ENCODE results near the gene ST6GALNAC2. TPM values are rescaled to one million over a fixed set of nuclear protein-coding genes. Genes with fewer than 3 reads are reported as not detected.

The ST6GALNAC2 gene
- total RNA-seq, 4 donors from 2014 or later = 8.7 to 17.8 (median 13.3) TPM

DNA sequence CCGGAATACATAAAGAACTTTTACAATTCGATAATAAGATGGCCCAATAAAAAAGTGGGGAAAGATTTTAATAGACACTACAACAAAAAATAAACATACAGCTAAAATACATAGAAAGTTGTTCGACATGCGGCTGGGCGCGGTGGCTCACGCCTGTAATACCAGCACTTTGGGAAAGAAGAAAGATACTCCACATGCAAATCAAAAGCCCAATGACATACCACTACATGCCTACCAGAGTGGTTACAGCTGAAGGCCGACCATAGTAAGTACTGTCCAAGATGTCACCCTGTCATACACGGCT is 36.5 kb downstream of the ST6GALNAC2 start:
- Histone ChIP-seq H3K4me1 (peaks cover 29 to 43% (median 32%) of the 10 kb centered on the region in 4 donors), H3K4me3 (no peak overlapping the region), H3K36me3 (peaks cover 0 to 4% (median 0%) of the 10 kb centered on the region in 4 donors), H3K27ac (replicated peaks in 1 of 4) (no peak overlapping the region), H3K27me3 (no peaks in the 10 kb centered on the region), H3K9me3 (no peaks in the 10 kb centered on the region)
- intact Hi-C loops (cut with DNase I) = no loop called here
- TF ChIP-seq, protein P1, sequence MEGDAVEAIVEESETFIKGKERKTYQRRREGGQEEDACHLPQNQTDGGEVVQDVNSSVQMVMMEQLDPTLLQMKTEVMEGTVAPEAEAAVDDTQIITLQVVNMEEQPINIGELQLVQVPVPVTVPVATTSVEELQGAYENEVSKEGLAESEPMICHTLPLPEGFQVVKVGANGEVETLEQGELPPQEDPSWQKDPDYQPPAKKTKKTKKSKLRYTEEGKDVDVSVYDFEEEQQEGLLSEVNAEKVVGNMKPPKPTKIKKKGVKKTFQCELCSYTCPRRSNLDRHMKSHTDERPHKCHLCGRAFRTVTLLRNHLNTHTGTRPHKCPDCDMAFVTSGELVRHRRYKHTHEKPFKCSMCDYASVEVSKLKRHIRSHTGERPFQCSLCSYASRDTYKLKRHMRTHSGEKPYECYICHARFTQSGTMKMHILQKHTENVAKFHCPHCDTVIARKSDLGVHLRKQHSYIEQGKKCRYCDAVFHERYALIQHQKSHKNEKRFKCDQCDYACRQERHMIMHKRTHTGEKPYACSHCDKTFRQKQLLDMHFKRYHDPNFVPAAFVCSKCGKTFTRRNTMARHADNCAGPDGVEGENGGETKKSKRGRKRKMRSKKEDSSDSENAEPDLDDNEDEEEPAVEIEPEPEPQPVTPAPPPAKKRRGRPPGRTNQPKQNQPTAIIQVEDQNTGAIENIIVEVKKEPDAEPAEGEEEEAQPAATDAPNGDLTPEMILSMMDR (IDR thresholded peaks at IDR 0.05) = no peak
- TF ChIP-seq EP300 (IDR thresholded peaks at IDR 0.05) (no peak), POLR2AphosphoS5 (IDR thresholded peaks at IDR 0.05) (no peak), POLR2A (IDR thresholded peaks at IDR 0.05; ENCODE audit: low read depth) (no peak)
- WGBS = 84% methylated on average over 9 of the region's 9 CpGs
- no peak for DNase-seq (ENCODE audit: extremely low spot score)

DNA sequence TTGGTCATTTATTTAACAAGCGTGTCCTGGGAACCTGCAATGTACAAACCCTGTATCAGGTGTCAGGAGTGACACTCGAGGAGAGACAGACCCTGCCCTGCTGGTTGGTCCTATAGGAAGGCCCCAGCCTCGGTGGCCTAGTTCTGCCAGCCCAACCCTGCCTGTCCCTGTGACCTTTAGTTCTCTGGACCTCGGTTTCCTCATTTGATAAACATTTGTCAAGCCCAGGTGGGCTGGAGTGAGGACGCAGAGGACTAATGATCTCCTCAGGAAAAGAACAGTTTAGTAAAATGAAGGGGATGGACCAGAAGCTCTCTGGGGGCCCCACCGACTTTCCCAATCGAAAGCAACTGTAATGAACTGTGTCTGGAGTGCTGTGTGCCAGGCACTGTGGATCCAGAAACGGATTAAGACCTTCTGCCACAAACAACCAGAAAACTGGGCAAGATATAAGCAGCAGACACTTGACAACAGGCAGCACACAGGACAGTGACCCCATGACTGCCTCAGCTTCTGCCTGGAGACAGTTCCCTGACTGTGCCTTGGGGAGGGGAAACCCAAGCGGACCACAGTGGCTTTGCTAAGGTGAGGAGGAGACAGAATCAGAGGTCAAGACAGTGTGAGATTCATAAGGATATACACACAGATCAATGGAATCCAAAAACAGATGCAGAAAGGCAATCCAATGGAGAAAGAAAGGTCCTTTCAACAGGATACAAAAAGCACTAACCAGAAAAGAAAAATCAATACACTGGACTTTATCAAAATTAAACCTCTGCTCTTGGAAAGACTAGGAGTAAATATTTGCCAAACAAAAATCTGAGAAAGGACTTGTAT is 37.1 kb downstream of the ST6GALNAC2 start:
- intact Hi-C loops (cut with DNase I) = no loop called here
- H3K27ac ChIP-seq (replicated peaks in 1 of 4) = no peak overlapping the region

DNA sequence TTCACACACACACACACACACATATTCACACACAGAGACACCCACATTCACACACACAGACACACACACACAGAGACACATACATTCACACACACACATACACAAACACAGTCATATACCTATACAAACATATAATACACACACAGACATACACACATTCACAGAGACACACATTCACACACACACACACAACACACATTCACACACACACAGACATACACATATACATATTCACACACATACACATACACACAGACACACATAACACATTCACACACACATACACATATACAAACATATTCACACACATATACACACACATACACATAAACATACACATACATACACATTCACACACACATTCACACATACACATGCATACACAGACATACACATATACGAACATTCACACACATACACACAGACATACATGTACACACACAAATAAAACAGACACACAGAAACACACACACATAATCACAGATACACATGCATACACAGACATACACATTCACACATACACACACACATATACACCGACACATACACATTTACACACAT is 37.9 kb downstream of the ST6GALNAC2 start:
- Histone ChIP-seq H3K9me3 (no peaks in the 10 kb centered on the region), H3K4me3 (no peak overlapping the region), H3K27me3 (peaks cover 0 to 10% (median 0%) of the 10 kb centered on the region in 4 donors), H3K36me3 (peaks cover 0 to 4% (median 0%) of the 10 kb centered on the region in 4 donors), H3K4me1 (peaks cover 35 to 48% (median 45%) of the 10 kb centered on the region in 4 donors), H3K27ac (replicated peaks in 1 of 4) (no peak overlapping the region)
- DNase-seq (ENCODE audit: extremely low spot score) = no peak
- TF ChIP-seq POLR2AphosphoS5 (IDR thresholded peaks at IDR 0.05) = no peak
- TF ChIP-seq, protein P1 (IDR thresholded peaks at IDR 0.05) = no peak
- TF ChIP-seq EP300 (IDR thresholded peaks at IDR 0.05) = no peak
- TF ChIP-seq POLR2A (IDR thresholded peaks at IDR 0.05; ENCODE audit: low read depth) = no peak
- intact Hi-C loops (cut with DNase I) = no loop called here
- 73% methylated on average over 2 of the region's 2 CpGs for WGBS

More for the DNA sequence above, 37.1 kb downstream of the ST6GALNAC2 start:
- DNase-seq (ENCODE audit: extremely low spot score) = no peak
- TF ChIP-seq POLR2AphosphoS5 (IDR thresholded peaks at IDR 0.05) = no peak
- no peak for TF ChIP-seq POLR2A (IDR thresholded peaks at IDR 0.05; ENCODE audit: low read depth)
- no peak for TF ChIP-seq EP300 (IDR thresholded peaks at IDR 0.05)
- TF ChIP-seq, protein P1 (IDR thresholded peaks at IDR 0.05) = no peak
- Histone ChIP-seq H3K4me3 (no peak overlapping the region), H3K36me3 (peaks cover 0 to 4% (median 0%) of the 10 kb centered on the region in 4 donors), H3K9me3 (no peaks in the 10 kb centered on the region), H3K4me1 (peaks cover 35 to 43% (median 38%) of the 10 kb centered on the region in 4 donors), H3K27me3 (peaks cover 0 to 3% (median 0%) of the 10 kb centered on the region in 4 donors)
- WGBS = 79% methylated on average over 8 of the region's 9 CpGs

DNA sequence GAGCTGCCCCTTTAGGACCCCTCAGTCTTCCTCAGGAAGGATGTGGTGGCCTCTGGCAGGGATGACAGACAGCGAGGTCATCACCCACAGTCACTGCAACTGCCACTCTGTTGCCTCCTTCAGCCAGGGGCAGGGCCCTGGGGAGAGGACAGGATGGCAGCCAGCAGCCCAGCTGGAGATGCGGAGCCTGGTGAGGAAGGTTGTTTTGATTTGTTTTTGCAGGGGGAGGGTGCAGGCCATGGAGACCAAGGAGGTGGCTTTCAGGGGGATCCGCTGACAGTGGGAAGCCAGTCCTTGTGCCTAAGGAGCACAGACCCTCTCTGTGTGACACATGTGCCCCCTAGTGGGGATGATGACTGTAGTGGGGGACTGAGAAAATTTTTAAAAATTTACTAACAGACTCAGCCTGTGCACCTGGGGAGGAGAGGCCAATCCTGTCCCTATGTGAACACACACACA is 38.4 kb downstream of the ST6GALNAC2 start:
- H3K27me3 ChIP-seq = peaks cover 0 to 14% (median 0%) of the 10 kb centered on the region in 4 donors
- no peak overlapping the region for H3K27ac ChIP-seq (replicated peaks in 1 of 4)
- H3K4me1 ChIP-seq = peaks cover 35 to 49% (median 48%) of the 10 kb centered on the region in 4 donors
- 41% methylated on average over 3 of the region's 3 CpGs for WGBS
- TF ChIP-seq POLR2AphosphoS5 (IDR thresholded peaks at IDR 0.05) (peak in 1 of 2 donors; percentile 13), EP300 (IDR thresholded peaks at IDR 0.05) (no peak), POLR2A (IDR thresholded peaks at IDR 0.05; ENCODE audit: low read depth) (no peak)
- TF ChIP-seq, protein P1 (IDR thresholded peaks at IDR 0.05) = peak; percentile 63 to 69 (median 63)
- intact Hi-C loops (cut with DNase I) = no loop called here
- peaks cover 0 to 4% (median 0%) of the 10 kb centered on the region in 4 donors for H3K36me3 ChIP-seq
- no peak overlapping the region for H3K4me3 ChIP-seq
- no peak for DNase-seq (ENCODE audit: extremely low spot score)
- H3K9me3 ChIP-seq = no peaks in the 10 kb centered on the region

Measured in esophagus muscularis mucosa (tissue), 4 donors.